HG03354 (cell line): ENCODE data around the gene COL12A1.
A peak's percentile ranks its signal among the peaks of the same experiment; 100 is the strongest.

Experiments
- ATAC-seq: cut with Tn5 transposase; IDR thresholded peaks from one replicate; pipeline ENCODE4 v1.9.1; 2021; ENCODE audit warnings: mild to moderate bottlenecking; ENCODE audit not compliant: unreplicated experiment, poor library complexity, severe bottlenecking

COL12A1 gene

DNA sequence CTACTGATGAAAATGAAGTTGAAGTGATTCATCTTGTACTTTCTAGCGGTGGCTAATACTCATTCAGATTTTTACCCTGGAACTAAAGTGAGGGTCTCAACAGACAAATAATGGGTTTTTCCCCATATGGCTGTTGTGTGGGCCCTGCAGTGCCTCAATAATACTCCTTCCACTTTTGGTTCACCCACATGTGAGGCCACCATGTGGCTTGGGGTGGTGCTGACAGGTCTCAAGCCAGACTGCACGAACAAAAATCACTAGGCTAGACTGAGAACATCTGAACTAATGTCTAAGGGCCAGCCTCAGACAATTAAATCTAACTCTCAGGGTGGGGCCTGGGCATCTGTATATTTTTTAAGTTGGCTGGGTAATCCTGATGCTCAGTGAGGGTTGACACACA lies 7.9 kb upstream of the COL12A1 start:
- ATAC-seq = peak; percentile 45

DNA sequence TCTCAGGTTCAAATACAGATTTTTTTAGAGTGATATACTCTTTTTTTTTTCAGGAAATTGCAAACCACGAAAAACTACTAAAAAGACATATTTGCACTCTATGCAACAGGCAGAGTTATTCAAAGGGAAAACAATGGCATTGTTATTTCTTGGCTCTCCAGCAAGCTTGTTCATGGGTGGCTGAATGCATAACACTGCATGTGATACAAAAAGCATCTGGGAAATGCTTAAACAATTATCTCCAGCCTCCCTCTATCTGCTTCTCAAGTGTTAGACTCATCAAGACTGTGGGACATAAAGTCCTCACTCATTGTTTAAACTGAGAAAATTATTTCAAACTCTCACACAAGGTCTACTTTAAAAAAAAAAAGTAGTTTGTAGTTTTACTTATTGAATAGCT lies 7.3 kb upstream of the COL12A1 start:
- no peak for ATAC-seq

DNA sequence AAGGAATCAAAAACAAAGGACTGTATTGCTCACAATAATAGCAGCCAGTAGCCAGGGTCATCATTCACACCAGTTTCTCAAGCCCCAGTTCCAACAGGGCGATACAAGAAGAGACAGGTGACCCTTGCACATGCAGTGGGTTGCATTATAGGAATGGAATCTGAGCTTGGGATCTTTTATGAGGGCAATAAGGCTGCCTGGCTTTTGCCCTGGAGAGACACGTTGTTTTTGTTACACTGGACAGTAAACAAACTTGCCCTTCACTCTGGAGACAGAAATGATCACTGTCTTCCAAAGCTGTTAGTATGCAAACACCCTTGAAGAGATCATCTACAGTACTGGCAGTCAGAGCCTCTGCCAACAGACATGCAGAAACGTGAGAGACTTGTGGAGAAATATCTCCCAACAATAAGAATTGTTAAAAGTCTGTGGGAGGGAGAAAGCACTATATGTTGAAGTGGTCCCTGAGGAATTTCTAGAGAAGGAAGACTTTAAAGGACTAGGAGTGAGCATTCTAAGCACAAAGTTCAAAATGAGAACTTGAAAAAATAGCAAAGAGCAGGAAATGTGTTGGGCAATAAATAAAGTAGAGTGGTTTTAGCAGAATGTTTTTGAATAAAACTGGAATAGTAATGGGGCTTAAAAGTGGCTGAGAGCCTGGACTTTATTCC lies 6.2 kb upstream of the COL12A1 start:
- no peak for ATAC-seq

DNA sequence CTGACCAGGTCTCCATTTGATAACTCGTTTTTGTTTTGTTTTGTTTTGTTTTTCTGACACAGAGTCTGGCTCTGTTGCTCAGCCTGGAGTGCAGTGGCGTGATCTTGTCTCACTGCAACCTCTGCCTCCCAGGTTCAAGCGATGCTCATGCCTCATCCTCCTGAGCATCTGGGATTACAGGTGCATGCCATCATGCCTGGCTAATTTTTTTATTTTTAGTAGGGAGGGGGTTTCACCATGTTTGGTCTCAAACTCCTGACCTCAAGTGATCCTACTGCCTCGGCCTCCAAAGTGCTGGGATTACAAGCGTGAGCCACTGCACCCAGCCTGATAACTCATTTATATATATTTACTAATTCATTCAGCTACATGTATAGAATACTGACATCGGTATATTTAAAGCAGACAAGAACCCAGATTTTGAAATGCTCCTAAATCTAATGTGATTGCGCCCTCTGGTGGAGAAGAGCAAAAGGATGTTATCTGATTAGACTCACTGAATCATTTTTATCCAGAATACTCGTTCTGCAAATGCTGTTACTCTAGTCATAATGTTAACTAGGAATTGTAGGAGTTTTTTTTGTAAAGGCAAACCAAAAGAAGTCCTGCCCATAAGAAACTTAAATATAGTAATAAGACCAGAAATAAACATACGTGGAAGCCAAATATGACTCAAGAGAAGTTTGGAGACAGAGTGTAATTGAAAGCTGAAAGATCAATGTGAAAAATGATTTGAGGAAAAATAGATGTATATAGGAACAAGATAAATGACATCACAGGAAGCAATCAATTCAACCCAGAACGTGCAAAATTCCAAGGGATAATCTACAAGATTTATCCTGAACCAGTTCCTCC lies 5.3 kb upstream of the COL12A1 start:
- peak; percentile 30 for ATAC-seq

DNA sequence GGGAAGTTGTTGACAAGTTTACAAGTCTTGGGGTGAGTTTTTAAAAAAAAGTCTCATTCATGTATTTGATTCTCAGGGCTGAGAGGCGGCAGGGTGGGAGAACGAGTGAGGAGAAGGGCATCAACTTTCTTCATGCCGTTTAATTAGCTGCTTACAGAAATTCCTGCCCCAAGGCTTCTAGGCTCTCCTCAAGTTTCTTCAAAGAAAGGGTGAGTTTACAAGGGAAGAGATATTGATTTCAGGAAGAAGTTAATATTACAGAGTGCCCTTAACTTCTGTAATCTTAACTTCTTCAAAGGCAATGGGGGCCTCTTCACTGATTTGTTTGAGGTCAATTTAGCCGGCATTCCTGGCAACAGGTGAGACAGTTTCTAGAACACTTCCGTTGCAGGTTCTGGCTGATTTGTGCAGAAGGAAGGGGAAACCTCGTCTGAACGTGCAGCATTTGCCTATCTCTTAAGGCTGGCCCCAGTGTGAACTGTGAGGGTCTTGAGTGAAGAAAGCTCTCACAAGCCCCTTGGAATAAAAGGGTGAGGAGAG lies 3.4 kb upstream of the COL12A1 start:
- no peak for ATAC-seq

DNA sequence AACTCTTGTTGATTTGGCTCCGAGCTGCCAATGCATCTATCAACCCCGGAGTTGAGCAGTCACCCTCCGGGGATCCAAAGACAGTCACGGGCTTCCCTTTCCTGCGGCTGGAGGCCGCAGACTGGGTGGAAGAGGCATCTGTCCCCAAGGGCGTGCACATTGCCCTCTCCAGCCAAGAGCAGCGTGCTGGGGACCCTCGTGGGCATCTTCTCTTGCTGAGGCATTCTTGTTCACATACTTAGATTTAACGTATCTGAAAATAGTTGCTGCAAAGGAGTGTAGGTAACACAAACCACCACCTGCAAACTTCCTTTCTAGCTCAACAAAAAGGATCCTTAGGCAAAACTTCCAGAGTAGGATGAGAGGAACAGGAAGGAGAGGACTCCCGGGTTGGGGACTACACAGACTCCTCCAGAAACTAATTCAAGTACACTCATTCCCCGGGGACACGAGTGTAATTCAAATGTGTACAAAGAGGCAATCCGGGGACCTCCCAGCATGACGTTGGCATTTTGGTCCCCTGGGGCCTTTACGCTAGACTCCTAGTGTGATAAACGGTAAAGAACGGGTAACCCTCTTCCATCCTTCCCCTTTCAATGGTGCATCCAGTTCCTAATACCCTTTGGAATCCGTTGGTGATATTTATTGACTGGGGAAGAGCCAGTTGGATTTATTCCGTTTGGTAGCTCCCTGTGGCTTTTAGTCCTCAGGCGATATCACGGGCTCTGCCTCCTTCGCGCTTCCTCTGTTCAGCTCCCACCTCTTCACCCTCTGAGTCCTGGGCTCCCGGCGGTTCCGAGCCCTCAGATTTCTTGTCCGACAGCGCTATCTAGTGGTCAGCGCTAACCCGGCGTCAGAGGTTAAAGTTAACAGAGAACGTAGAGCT lies 2.7 kb upstream of the COL12A1 start:
- ATAC-seq = peak; percentile 73

DNA sequence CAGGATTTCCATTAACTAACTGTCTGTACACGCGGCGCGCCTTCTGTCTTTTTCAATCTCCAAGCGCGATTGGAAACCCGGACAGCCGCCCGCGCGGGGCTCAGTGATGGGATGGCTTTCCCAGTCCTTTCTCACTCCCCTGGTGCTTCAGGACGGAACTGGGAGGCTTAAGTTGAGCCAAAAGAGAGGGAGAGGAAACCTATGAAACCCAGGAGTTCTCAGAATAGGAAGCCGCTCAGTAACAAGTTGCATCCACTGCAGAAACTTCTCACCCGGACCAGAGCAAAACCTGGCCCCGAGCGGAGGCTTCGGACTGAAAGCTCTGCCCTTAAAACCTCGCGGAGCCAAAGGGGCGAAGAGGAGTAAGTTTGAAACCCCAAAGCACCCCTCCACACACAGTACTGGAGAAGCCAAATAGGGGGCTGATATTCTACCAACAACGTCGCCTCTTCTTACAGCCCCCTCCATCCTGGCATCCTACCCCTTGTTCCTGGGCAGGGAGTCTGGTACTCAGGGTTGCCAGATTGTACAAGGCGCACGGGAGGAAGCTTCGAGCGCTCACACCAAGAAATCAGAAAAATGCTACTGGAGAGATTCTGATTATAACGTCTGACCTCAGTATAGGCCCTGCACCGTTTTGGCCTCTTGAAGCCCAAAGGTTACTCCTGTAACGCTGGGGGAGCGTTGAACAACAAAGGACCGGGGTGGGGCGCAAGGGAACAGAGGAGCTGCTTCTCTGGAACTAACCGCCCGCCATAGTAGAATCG lies 906 bp upstream of the COL12A1 start:
- no peak for ATAC-seq

DNA sequence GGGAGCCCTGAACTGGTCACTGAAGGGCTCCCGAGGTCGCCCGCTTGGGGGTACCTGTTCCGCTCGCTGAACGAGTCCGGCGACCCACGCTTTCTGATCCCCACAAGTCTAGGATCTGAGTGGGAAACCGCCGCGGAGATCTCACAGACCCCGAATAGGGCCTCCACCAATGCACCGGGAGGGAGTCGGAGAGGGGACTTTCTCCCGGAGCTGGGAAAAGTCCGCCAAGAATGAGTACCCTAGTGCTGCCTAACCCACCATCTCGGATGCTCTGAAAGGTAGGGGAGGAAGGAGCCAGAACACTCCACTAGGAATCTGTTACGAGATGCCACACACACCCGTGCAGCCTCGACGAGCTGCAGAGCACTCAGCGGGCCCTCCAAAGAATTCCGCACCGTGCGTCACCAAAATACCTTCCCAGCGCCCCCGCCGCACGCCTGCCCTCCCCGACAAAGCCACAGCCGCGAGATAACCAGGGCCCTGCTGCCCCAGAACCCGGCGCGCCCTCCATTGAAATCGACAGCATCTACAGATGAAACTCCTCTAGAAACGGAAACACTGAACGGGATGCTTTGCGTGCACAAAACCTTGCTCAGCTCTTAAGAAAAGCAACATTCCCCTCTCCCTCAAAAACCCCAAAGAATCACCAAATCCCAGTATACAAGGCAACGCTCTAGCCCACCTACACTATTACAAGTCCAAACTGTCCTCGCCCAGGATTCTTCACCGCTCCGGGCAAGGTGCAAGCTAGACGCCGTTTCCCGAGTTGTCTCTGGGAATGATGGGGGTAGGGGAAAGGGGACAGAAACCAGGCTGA lies 686 bp downstream of the COL12A1 start:
- ATAC-seq = no peak

DNA sequence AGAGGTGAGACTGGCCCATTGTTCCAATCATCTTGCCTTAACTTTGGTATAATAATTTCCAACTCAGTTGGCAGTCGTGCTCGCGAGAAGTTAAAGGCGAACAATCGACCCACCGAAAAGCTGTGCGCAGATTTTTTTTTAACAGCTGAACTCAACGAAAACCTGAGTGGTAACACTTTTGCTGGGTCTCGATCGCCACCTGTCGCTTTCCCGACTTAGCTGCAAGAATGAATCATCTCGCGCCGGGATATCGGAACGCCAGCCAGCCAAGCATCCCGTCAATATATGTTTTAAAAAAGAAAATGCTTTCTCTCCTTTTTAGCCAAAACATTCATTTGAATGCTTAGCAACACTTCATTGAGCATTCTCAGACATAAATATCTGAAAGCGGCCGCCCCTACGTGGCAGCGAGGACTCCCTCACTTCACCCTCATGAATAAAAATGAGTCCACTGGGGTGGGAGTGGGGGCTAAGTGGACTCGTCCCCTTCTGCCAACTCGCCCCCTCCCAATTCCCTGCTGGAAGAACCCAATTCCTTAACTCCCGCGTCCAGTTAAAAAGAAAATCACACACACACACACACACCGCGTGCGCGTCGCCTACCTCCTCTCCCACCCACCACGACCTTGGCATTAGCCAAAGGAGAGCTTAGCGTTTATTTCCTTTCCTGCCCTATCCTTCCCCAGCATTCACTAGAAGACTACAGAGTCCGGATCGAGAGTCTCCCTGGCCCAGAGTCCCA lies 1.5 kb downstream of the COL12A1 start:
- no peak for ATAC-seq

DNA sequence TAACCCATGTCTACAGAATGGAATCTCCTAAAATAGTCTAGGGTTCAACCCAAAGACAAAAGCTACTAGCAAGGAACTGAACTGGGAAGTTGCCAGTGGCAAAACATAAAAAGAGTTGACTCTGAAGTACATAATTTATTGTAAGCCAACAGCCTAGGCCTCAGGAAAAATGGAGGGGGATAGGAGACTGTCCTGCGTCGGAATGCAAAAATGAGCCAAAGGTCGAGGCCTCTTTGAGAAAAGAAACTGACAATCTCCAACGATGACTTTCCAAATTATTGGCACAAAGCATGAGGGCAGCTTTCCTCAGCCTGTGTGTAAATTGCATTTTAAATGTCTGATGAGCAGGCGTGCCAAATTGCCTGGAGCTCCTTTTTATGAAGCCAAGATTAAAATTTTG lies 2.1 kb downstream of the COL12A1 start:
- no peak for ATAC-seq

DNA sequence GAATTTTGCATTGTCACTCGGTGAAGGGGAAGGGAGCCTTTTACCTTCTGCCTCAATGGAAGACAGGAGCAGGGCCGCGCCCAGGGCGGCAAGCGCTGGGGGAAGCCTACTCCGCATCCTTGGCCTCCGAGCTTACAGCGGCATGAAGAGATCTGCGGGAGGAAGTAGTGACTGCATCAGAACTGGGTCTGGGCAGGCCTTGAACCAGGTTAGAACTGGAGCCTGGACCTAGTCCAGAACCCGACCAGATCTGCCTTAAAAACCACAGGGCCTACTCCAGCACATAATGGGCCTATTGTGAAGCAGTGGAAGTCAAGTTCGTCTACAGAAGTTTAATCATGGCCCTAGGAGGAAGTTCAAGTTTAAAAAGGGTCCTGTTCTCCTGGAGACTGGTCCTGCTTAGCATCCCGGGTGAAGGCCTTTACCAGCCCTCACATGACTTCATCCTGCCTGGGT lies 3.1 kb downstream of the COL12A1 start:
- ATAC-seq = no peak

DNA sequence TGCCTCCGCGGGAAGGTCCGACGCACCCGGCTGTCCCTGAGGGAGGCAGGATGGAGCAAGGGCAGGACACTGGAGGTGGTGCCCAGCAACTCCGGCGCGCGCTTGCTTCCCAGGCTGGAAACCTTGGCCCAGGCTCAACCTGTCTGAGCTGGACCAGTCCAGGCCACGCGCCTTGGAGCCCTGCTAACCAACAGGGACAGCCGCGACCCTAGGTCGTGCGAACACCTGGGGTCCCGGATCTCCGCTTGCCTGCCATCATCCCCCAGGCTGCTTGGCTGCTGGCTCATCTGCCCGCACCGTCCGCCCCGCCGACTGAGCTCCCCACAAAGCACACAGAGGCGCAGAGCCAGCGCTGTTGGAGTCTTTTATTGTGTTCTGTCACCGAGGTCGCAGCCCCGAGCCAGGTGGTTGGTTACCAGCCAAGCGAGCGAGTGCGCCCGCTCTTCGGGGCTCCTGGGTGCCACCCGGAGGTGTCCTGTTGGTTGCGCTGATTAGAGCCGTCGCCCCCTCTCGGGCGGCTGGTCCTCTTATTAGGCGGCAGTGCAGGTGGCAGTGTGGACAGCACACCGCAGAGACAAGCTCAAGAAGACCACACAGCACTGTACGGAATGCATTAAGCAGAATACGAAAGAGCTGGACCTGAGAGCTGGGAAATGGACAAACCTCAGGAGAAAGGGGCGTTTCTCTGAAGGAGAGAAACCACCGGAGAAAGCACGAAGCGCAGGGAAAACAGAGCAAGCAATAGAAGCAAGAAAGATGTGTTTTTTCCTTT lies 3.8 kb downstream of the COL12A1 start:
- ATAC-seq = no peak

DNA sequence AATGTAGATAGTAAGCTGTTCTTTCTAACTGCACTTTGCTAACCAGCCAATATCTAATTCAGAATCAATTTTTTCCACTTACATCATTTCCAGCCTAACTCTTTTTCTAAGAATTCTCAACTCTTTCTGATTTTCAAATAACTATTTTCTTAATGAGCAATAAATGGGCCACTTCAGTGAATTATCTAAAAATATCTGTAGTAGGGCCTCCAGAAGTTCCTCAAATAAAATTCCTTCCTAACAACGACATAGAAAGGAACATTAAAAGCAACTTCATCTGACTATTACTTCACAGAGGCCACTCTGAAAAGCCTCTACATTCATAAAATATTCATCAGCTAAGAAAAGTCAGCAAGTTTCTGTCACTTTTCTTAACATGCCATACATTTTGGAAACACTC lies 4.8 kb downstream of the COL12A1 start:
- no peak for ATAC-seq

DNA sequence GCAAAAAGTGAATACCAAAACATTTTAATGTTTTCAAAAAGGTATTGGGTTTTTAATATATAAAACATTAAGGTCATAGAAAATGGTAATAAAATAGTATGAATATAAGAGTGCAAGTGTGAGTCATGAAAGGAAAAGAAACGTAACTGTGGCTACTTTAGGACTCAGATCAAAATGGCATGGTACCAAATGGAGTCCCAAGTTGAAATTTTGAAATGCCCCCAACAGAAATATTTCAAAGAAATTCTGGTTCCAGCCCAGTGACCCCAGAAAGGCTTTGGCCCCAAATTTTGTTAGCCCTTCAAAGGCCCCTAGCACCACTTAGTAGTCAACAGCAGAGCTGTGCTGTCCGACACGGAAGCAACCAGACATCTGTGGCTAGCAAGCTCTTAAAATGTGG lies 6.0 kb downstream of the COL12A1 start:
- ATAC-seq = no peak

DNA sequence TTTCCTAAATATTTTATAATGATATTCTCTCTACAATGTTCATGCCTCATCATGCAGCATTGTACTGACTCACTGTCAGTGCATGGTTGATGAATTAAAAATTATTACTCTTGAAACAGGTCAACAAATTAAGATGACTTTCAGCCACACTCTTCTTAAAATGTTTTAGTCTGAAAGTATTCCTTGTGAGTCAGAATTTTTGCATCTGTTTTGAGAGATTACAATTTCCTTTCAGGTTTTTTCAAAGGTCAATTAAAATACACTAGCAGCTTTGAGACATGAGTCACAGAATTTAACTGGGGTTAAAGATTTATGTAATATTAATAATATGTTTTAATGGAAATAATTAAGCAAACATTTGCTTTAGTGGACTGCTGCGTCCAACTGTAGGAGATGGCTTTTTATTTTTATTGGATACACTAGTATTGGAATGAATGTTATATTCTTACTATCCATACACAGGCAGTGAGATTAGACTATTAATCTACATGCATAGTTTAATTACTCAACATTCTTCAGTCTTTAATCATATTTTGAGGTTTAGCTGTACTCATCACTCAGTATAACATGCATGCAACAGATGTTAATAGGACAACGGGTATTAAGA lies 9.7 kb downstream of the COL12A1 start:
- ATAC-seq = no peak

DNA sequence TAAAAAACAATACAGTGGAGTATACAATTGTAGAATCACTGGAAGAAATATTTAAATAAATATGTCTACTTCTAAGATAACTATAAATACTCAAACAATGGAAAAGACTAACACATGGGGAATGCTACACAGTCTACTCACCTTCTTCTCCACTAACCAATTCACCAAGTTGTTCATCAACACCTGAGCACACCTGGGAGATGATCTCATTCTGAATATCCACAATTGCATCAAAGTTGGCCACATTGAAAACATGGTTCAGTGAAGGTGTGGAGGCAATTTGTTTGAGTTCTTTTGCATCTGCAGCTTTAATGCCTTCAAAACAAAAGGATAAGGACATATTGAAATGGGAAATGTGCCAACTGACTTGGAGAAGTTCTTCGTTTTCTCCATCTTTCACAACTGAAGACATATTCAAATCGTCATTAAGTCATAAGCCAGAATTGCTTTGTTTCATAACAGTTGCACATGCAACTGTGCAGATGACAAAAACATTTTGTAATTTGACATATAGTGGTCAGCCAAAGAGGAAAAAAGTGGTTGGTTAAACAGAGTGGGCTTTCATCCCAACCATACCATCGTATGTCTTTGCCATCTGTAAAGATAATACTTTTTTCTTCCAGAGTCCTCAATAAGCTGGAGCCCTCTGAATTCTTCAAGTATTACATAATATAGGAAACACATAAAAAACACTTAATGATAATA lies 17.5 kb downstream of the COL12A1 start:
- ATAC-seq = no peak
